ENCODE results near the gene RNLS.

The RNLS gene

GRCh38 chr10:88386821-88387773 lies 196.0 kb downstream of the RNLS start:
- Histone ChIP-seq H2AFZ (ENCODE audit: low read length) (no peak overlapping the region), H3K79me2 (ENCODE audit: insufficient read depth, low read length) (no peaks in the 10 kb centered on the region), H3K9me3 (ENCODE audit: low read length) (peaks cover 3% of the 10 kb centered on the region; the same call in 1 of the 2 replicates), H3K27me3 (ENCODE audit: insufficient read depth, low read length) (no peaks in the 10 kb centered on the region), H3F3A (ENCODE audit: insufficient read depth, low read length) (peaks cover 6% of the 10 kb centered on the region; the same call in 1 of the 2 replicates), H3K4me1 (ENCODE audit: insufficient read depth, low read length, severe bottlenecking) (peaks cover 76% of the 10 kb centered on the region), H3K9me2 (ENCODE audit: low read depth, low read length) (no peaks in the 10 kb centered on the region), H3K4me2 (ENCODE audit: low read length) (peak overlapping the region; percentile 70), H3K4me3 (ENCODE audit: low read depth, low read length, poor library complexity, severe bottlenecking) (peak overlapping the region; percentile 49), H4K20me1 (ENCODE audit: insufficient read depth, low read length) (no peaks in the 10 kb centered on the region), H3K27ac (ENCODE audit: low read depth, low read length, poor library complexity, severe bottlenecking) (peak overlapping the region; percentile 100), H3K9ac (ENCODE audit: low read length) (peak overlapping the region; percentile 90), H3K36me3 (ENCODE audit: insufficient read depth, low read length) (peaks cover 14% of the 10 kb centered on the region)
- no peak for TF ChIP-seq CTCF (IDR thresholded peaks at IDR 0.05; ENCODE audit: low read length)
- TF ChIP-seq EZH2 (IDR thresholded peaks at IDR 0.05; ENCODE audit: borderline replicate concordance, low read length) = no peak

DNA sequence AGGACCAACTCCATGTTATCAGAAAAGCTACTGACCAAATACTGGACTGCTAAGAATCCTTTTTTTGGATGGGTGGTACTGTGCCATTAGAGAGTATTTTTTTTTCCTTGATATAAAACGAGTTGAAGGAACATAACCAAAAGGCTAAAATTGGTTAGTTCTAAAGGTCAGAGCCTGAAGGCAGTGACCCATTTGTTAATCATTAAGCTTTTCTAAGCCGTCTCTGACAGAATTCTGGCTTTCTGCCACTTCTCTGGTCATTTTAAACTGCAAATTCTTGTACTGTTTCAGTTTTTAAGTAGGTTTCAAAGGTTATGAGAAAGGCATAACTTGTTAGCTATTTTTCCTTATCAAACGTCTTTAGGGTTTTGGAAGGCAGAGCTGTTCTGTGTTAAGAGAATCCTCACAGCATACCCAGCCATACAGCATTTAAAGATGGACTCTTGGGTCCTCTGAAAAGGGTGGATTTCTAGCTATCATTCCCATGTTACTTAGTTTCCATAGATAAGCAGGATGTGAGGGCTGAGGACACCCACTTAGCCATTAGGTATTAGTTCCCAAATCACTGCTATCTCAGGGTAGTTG lies 196.8 kb downstream of the RNLS start:
- peak overlapping the region; percentile 70 for H3K4me2 ChIP-seq (ENCODE audit: low read length)
- H3F3A ChIP-seq (ENCODE audit: insufficient read depth, low read length) = peaks cover 6% of the 10 kb centered on the region; the same call in 1 of the 2 replicates
- no peak for TF ChIP-seq EZH2 (IDR thresholded peaks at IDR 0.05; ENCODE audit: borderline replicate concordance, low read length)
- TF ChIP-seq CTCF (IDR thresholded peaks at IDR 0.05; ENCODE audit: low read length) = no peak
- no peaks in the 10 kb centered on the region for H4K20me1 ChIP-seq (ENCODE audit: insufficient read depth, low read length)
- no peaks in the 10 kb centered on the region for H3K79me2 ChIP-seq (ENCODE audit: insufficient read depth, low read length)
- peaks cover 5% of the 10 kb centered on the region; the same call in 1 of the 2 replicates for H3K9me3 ChIP-seq (ENCODE audit: low read length)
- peak overlapping the region; percentile 49 for H3K4me3 ChIP-seq (ENCODE audit: low read depth, low read length, poor library complexity, severe bottlenecking)
- H3K4me1 ChIP-seq (ENCODE audit: insufficient read depth, low read length, severe bottlenecking) = peaks cover 72% of the 10 kb centered on the region
- peaks cover 17% of the 10 kb centered on the region for H3K36me3 ChIP-seq (ENCODE audit: insufficient read depth, low read length)
- H3K27ac ChIP-seq (ENCODE audit: low read depth, low read length, poor library complexity, severe bottlenecking) = peak overlapping the region; percentile 100
- no peaks in the 10 kb centered on the region for H3K9me2 ChIP-seq (ENCODE audit: low read depth, low read length)
- H3K27me3 ChIP-seq (ENCODE audit: insufficient read depth, low read length) = no peaks in the 10 kb centered on the region
- no peak overlapping the region for H2AFZ ChIP-seq (ENCODE audit: low read length)
- peak overlapping the region; percentile 90 for H3K9ac ChIP-seq (ENCODE audit: low read length)

DNA sequence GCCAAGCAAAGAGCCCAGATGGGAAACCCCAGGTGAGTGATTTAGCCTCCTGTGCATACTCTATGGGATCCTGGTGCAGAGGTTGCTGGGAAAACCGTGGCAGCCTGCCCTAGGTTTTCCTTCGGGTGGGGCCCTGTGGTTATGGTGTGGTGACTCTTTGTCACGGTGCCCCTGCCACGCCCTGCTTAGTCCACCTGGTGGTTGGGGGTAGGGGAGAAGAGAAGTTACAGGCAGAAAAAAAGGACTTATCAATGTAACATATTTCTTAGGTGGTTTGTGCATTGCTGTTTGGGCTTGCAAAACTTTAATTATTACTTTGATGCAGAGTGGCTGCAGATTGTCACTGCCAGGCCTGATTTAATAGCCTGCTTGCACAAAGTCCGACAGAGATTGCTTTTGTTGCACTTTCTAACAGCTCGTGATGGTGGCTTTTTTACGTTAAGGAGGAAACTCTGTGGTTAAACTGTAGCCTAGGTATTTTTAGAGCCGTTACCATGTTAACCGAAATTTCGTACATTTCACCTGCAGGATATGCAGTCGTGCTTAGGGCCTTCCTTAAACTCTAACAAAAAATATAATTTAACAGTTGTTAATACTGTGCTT lies 197.4 kb downstream of the RNLS start:
- peak overlapping the region; percentile 49 for H3K4me3 ChIP-seq (ENCODE audit: low read depth, low read length, poor library complexity, severe bottlenecking)
- no peak for TF ChIP-seq EZH2 (IDR thresholded peaks at IDR 0.05; ENCODE audit: borderline replicate concordance, low read length)
- no peak for TF ChIP-seq CTCF (IDR thresholded peaks at IDR 0.05; ENCODE audit: low read length)
- H3K9me3 ChIP-seq (ENCODE audit: low read length) = peaks cover 5% of the 10 kb centered on the region; the same call in 1 of the 2 replicates
- H4K20me1 ChIP-seq (ENCODE audit: insufficient read depth, low read length) = no peaks in the 10 kb centered on the region
- H3F3A ChIP-seq (ENCODE audit: insufficient read depth, low read length) = peaks cover 6% of the 10 kb centered on the region; the same call in 1 of the 2 replicates
- H3K9me2 ChIP-seq (ENCODE audit: low read depth, low read length) = no peaks in the 10 kb centered on the region
- no peak overlapping the region for H2AFZ ChIP-seq (ENCODE audit: low read length)
- H3K36me3 ChIP-seq (ENCODE audit: insufficient read depth, low read length) = peaks cover 17% of the 10 kb centered on the region
- H3K4me1 ChIP-seq (ENCODE audit: insufficient read depth, low read length, severe bottlenecking) = peaks cover 72% of the 10 kb centered on the region
- no peaks in the 10 kb centered on the region for H3K79me2 ChIP-seq (ENCODE audit: insufficient read depth, low read length)
- peak overlapping the region; percentile 70 for H3K4me2 ChIP-seq (ENCODE audit: low read length)
- peak overlapping the region; percentile 100 for H3K27ac ChIP-seq (ENCODE audit: low read depth, low read length, poor library complexity, severe bottlenecking)
- no peaks in the 10 kb centered on the region for H3K27me3 ChIP-seq (ENCODE audit: insufficient read depth, low read length)
- H3K9ac ChIP-seq (ENCODE audit: low read length) = peak overlapping the region; percentile 90

Data from OCI-LY1 (cell line).